IPS DF 6.9 (cell line): ENCODE measurements around the gene EEF2.

Experiments
- DNase-seq: peaks from one replicate; pipeline ENCODE4 v3.0.0-alpha.2; 2013; ENCODE audit warnings: low read depth, low spot score
- H3K27ac ChIP-seq: one replicate; pipeline ENCODE4 v1.5.1; 2013; ENCODE audit warnings: low read length, control low read depth
- H3K27me3 ChIP-seq: 2 replicates; pipeline ENCODE4 v1.6.1; 2013; ENCODE audit warnings: mild to moderate bottlenecking, low read length; ENCODE audit not compliant: control insufficient read depth, insufficient read depth
- H3K36me3 ChIP-seq: 2 replicates; pipeline ENCODE4 v1.6.1; 2013; ENCODE audit warnings: low read length; ENCODE audit not compliant: control insufficient read depth, insufficient read depth
- H3K4me1 ChIP-seq: 2 replicates; pipeline ENCODE4 v1.6.1; 2013; ENCODE audit warnings: low read length; ENCODE audit not compliant: control insufficient read depth, insufficient read depth
- H3K4me3 ChIP-seq: 2 replicates; pipeline ENCODE4 v1.5.1; 2013; ENCODE audit warnings: mild to moderate bottlenecking, low read length
- H3K9me3 ChIP-seq: 2 replicates; pipeline ENCODE4 v1.6.1; 2013; ENCODE audit warnings: low read length, inconsistent platforms; ENCODE audit not compliant: control insufficient read depth, insufficient read depth
- WGBS: extraction: QIAGEN DNeasy Blood & Tissue Kit; methylation state at CpG from one replicate; pipeline ENCODE4 v1.1.7; 2013; ENCODE audit warnings: mixed read lengths, missing lambda C conversion rate; ENCODE audit not compliant: insufficient read length, insufficient coverage; 5-methylcytosine and 5-hydroxymethylcytosine counted together

The EEF2 gene

GRCh38 chr19:3978145-3978544 lies 7.1 kb downstream of the EEF2 start:
- no peak overlapping the region for H3K27ac ChIP-seq
- H3K9me3 ChIP-seq, result no peaks in the 10 kb centered on the region
- H3K4me3 ChIP-seq, result no peak overlapping the region
- no CpG with 5 or more reads among the region's 19 CpGs for WGBS
- no peaks in the 10 kb centered on the region for H3K27me3 ChIP-seq
- peaks cover 75% of the 10 kb centered on the region for H3K36me3 ChIP-seq
- H3K4me1 ChIP-seq, result no peaks in the 10 kb centered on the region
- no peak for DNase-seq

GRCh38 chr19:3977242-3978143 lies 7.8 kb downstream of the EEF2 start:
- WGBS, result no CpG with 5 or more reads among the region's 59 CpGs
- no peak for DNase-seq
- H3K27me3 ChIP-seq, result no peaks in the 10 kb centered on the region

GRCh38 chr19:3976495-3977241 lies 8.6 kb downstream of the EEF2 start:
- Histone ChIP-seq H3K27ac (no peak overlapping the region), H3K4me3 (no peak overlapping the region), H3K27me3 (no peaks in the 10 kb centered on the region), H3K9me3 (no peaks in the 10 kb centered on the region), H3K36me3 (peaks cover 60% of the 10 kb centered on the region), H3K4me1 (no peaks in the 10 kb centered on the region)
- DNase-seq, result no peak
- no CpG with 5 or more reads among the region's 29 CpGs for WGBS

More at GRCh38 chr19:3977242-3978143, 7.8 kb downstream of the EEF2 start:
- no peaks in the 10 kb centered on the region for H3K4me1 ChIP-seq
- H3K4me3 ChIP-seq, result no peak overlapping the region
- peaks cover 68% of the 10 kb centered on the region for H3K36me3 ChIP-seq
- no peaks in the 10 kb centered on the region for H3K9me3 ChIP-seq
- H3K27ac ChIP-seq, result no peak overlapping the region

- DNase-seq, result no peak
- H3K4me3 ChIP-seq, result no peak overlapping the region
- H3K36me3 ChIP-seq, result peaks cover 50% of the 10 kb centered on the region
- H3K27me3 ChIP-seq, result no peaks in the 10 kb centered on the region
- no CpG with 5 or more reads among the region's 14 CpGs for WGBS
- no peaks in the 10 kb centered on the region for H3K4me1 ChIP-seq
- H3K27ac ChIP-seq, result no peak overlapping the region
- no peaks in the 10 kb centered on the region for H3K9me3 ChIP-seq
Measured at GRCh38 chr19:3975637-3976087, 9.6 kb downstream of the EEF2 start.

GRCh38 chr19:3975144-3975543 lies 10.1 kb downstream of the EEF2 start:
- H3K4me1 ChIP-seq, result no peaks in the 10 kb centered on the region
- no peak for DNase-seq
- no peaks in the 10 kb centered on the region for H3K27me3 ChIP-seq
- no peak overlapping the region for H3K4me3 ChIP-seq
- H3K9me3 ChIP-seq, result no peaks in the 10 kb centered on the region
- no CpG with 5 or more reads among the region's 8 CpGs for WGBS
- H3K27ac ChIP-seq, result no peak overlapping the region
- H3K36me3 ChIP-seq, result peaks cover 45% of the 10 kb centered on the region

- peaks cover 13% of the 10 kb centered on the region for H3K36me3 ChIP-seq
- no CpG with 5 or more reads among the region's 73 CpGs for WGBS
- DNase-seq, result peak; percentile 97
- H3K4me1 ChIP-seq, result peaks cover 3% of the 10 kb centered on the region
- H3K27ac ChIP-seq, result no peak within 1 kb of the TSS
- H3K27me3 ChIP-seq, result no peaks in the 10 kb centered on the region
- peak within 1 kb of the TSS; percentile 83 for H3K4me3 ChIP-seq
- H3K9me3 ChIP-seq, result no peaks in the 10 kb centered on the region
Measured at GRCh38 chr19:3970808-3971598, 14.3 kb downstream of the EEF2 start, which contains the start of gene DAPK3. Gene DAPK3 (minus strand): TSS chr19:3971099. CDS start chr19:3969735, 1,364 bp downstream.

- no CpG with 5 or more reads among the region's 22 CpGs for WGBS
- no peaks in the 10 kb centered on the region for H3K9me3 ChIP-seq
- H3K4me1 ChIP-seq, result peaks cover 3% of the 10 kb centered on the region
- DNase-seq, result no peak
- H3K27me3 ChIP-seq, result no peaks in the 10 kb centered on the region
- peak overlapping the region; percentile 83 for H3K4me3 ChIP-seq
- H3K27ac ChIP-seq, result no peak overlapping the region
- peaks cover 8% of the 10 kb centered on the region for H3K36me3 ChIP-seq
Measured at GRCh38 chr19:3970313-3970807, 14.9 kb downstream of the EEF2 start.

- no peak overlapping the region for H3K27ac ChIP-seq
- no peaks in the 10 kb centered on the region for H3K27me3 ChIP-seq
- peaks cover 6% of the 10 kb centered on the region for H3K36me3 ChIP-seq
- H3K9me3 ChIP-seq, result no peaks in the 10 kb centered on the region
- peaks cover 3% of the 10 kb centered on the region for H3K4me1 ChIP-seq
- no CpG with 5 or more reads among the region's 23 CpGs for WGBS
- peak overlapping the region; percentile 83; the same call in 1 of the 2 replicates for H3K4me3 ChIP-seq
- no peak for DNase-seq
Measured at GRCh38 chr19:3969435-3970312, 15.6 kb downstream of the EEF2 start.

GRCh38 chr19:3968556-3969434 lies 16.5 kb downstream of the EEF2 start:
- H3K4me1 ChIP-seq, result peaks cover 3% of the 10 kb centered on the region
- peaks cover 14% of the 10 kb centered on the region for H3K36me3 ChIP-seq
- no peaks in the 10 kb centered on the region for H3K9me3 ChIP-seq
- WGBS, result no CpG with 5 or more reads among the region's 9 CpGs
- H3K27me3 ChIP-seq, result no peaks in the 10 kb centered on the region
- no peak overlapping the region for H3K4me3 ChIP-seq
- peak; percentile 96 for DNase-seq
- H3K27ac ChIP-seq, result no peak overlapping the region
